GM19239 (cell line): ENCODE results near the gene CXCL17.
"Not testable (repeated sequence)": the region's sequence is repeated elsewhere in the genome, so short reads cannot be mapped to it uniquely, and the experiment has no call there.

Experiments used
- DNase-seq: peaks from one replicate; pipeline ENCODE4 v3.0.0; 2011; ENCODE audit warnings: low spot score; ENCODE audit not compliant: insufficient read length
- FAIRE-seq: peaks from 2 replicates; lab custom pipeline; 2011; peaks lifted over from hg19 to GRCh38; lab: Jason Lieb, UNC

Gene CXCL17

GRCh38 chr19:42442833-42443232 lies at the start of gene CXCL17:
CXCL17 (minus strand) TSS chr19:42442946; CDS start chr19:42442832, 114 bp downstream.
- no peak for FAIRE-seq
- DNase-seq, result no peak

- DNase-seq (no peak), FAIRE-seq (no peak)
These were observed 46.2 kb upstream of the CXCL17 start for GRCh38 chr19:42488783-42489521.

GRCh38 chr19:42487798-42488178 lies 45.0 kb upstream of the CXCL17 start:
- no peak for FAIRE-seq
- no peak for DNase-seq

GRCh38 chr19:42487032-42487797 lies 44.5 kb upstream of the CXCL17 start:
- FAIRE-seq (no peak), DNase-seq (no peak)

- FAIRE-seq, result peak; percentile 23
- not testable (repeated sequence) for DNase-seq
These were observed 42.3 kb upstream of the CXCL17 start for GRCh38 chr19:42485036-42485435.

GRCh38 chr19:42480335-42481095 lies 37.8 kb upstream of the CXCL17 start:
- FAIRE-seq, result no peak

GRCh38 chr19:42479736-42480135 lies 37.0 kb upstream of the CXCL17 start:
- DNase-seq (no peak), FAIRE-seq (no peak)

More at GRCh38 chr19:42480335-42481095, 37.8 kb upstream of the CXCL17 start:
- DNase-seq, result no peak

- no peak for DNase-seq
- no peak for FAIRE-seq
These were observed 36.1 kb upstream of the CXCL17 start for GRCh38 chr19:42478765-42479311.

GRCh38 chr19:42477933-42478332 lies 35.2 kb upstream of the CXCL17 start:
- DNase-seq (no peak), FAIRE-seq (no peak)

GRCh38 chr19:42477117-42477516 lies 34.4 kb upstream of the CXCL17 start:
- FAIRE-seq (no peak), DNase-seq (no peak)

- no peak for FAIRE-seq
- no peak for DNase-seq
These were observed 32.6 kb upstream of the CXCL17 start for GRCh38 chr19:42475366-42475765.

GRCh38 chr19:42474743-42475142 lies 32.0 kb upstream of the CXCL17 start:
- FAIRE-seq (no peak), DNase-seq (no peak)

- FAIRE-seq (no peak), DNase-seq (no peak)
These were observed 30.9 kb upstream of the CXCL17 start for GRCh38 chr19:42473686-42474085.

- FAIRE-seq (no peak), DNase-seq (no peak)
These were observed 29.8 kb upstream of the CXCL17 start for GRCh38 chr19:42472402-42473147.

GRCh38 chr19:42471554-42472249 lies 29.0 kb upstream of the CXCL17 start:
- FAIRE-seq (no peak), DNase-seq (no peak)

- no peak for FAIRE-seq
- no peak for DNase-seq
These were observed 26.8 kb upstream of the CXCL17 start for GRCh38 chr19:42469311-42470235.

GRCh38 chr19:42468273-42468796 lies 25.6 kb upstream of the CXCL17 start:
- DNase-seq, result no peak

GRCh38 chr19:42467183-42467760 lies 24.5 kb upstream of the CXCL17 start:
- no peak for FAIRE-seq

More at GRCh38 chr19:42468273-42468796, 25.6 kb upstream of the CXCL17 start:
- FAIRE-seq, result no peak

More at GRCh38 chr19:42467183-42467760, 24.5 kb upstream of the CXCL17 start:
- no peak for DNase-seq
